Suprapubic skin (tissue), 4 donors: ENCODE data around the gene TAB3. TPM values are rescaled to one million over a fixed set of nuclear protein-coding genes. Genes with fewer than 3 reads are reported as not detected.

Experiments
- DNase-seq, 2 donors: peaks; one replicate each; pipeline ENCODE4 v3.0.0-alpha.2; 2019; ENCODE audit warnings: low spot score in 2 of 2
- H3K27ac ChIP-seq: fragments of 200-600 bp; sonication (generic); one replicate; pipeline ENCODE4 v1.5.1; 2019
- H3K27me3 ChIP-seq: fragments of 200-600 bp; sonication (generic); one replicate; pipeline ENCODE4 v1.5.1; 2019
- H3K36me3 ChIP-seq: fragments of 200-600 bp; sonication (generic); one replicate; pipeline ENCODE4 v1.5.1; 2019
- H3K4me1 ChIP-seq: fragments of 200-600 bp; sonication (generic); one replicate; pipeline ENCODE4 v1.5.1; 2019
- H3K4me3 ChIP-seq: fragments of 200-600 bp; sonication (generic); one replicate; pipeline ENCODE4 v1.5.1; 2019; ENCODE audit warnings: mild to moderate bottlenecking
- H3K9me3 ChIP-seq: fragments of 200-600 bp; sonication (generic); one replicate; pipeline ENCODE4 v1.5.1; 2019
- EP300 ChIP-seq: sonication (generic); formaldehyde crosslinking; IDR thresholded peaks from one replicate; pipeline ENCODE4 v1.6.1; 2017; ENCODE audit warnings: antibody characterized with exemption
- POLR2A ChIP-seq, 2 donors: fragments of 450-650 bp; IDR thresholded peaks; one replicate each; pipeline ENCODE4 v1.6.1; 2017; ENCODE audit warnings: antibody characterized with exemption in 2 of 2, mild to moderate bottlenecking in 2 of 2, moderate library complexity in 2 of 2
- POLR2AphosphoS5 ChIP-seq, 3 donors: sonication (generic); formaldehyde crosslinking; IDR thresholded peaks; one replicate each; pipeline ENCODE4 v1.6.1; 2017; ENCODE audit warnings: antibody characterized with exemption in 3 of 3
- WGBS: methylation state at CpG from one replicate; pipeline ENCODE4 v1.1.5; 2018; 5-methylcytosine and 5-hydroxymethylcytosine counted together
- total RNA-seq, 4 donors: library from RNA; depleted of rRNA; stranded (reverse); fragments of >200 nt; gene quantifications; one replicate each; pipeline ENCODE4 v1.1.0, GENCODE V29; 2016
- TF ChIP-seq, protein P1 (sequence below), 2 donors: fragments of 200-600 bp in 1 of 2; fragments of 450-650 bp in 1 of 2; sonication (generic) in 1 of 2; IDR thresholded peaks; one replicate each; pipeline ENCODE4 v1.5.1; 2016 to 2019; ENCODE audit warnings: antibody characterized with exemption in 2 of 2, mild to moderate bottlenecking in 1 of 2, moderate library complexity in 1 of 2

TAB3 gene, protein sequence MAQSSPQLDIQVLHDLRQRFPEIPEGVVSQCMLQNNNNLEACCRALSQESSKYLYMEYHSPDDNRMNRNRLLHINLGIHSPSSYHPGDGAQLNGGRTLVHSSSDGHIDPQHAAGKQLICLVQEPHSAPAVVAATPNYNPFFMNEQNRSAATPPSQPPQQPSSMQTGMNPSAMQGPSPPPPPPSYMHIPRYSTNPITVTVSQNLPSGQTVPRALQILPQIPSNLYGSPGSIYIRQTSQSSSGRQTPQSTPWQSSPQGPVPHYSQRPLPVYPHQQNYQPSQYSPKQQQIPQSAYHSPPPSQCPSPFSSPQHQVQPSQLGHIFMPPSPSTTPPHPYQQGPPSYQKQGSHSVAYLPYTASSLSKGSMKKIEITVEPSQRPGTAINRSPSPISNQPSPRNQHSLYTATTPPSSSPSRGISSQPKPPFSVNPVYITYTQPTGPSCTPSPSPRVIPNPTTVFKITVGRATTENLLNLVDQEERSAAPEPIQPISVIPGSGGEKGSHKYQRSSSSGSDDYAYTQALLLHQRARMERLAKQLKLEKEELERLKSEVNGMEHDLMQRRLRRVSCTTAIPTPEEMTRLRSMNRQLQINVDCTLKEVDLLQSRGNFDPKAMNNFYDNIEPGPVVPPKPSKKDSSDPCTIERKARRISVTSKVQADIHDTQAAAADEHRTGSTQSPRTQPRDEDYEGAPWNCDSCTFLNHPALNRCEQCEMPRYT
- 10 to 100 TPM; 23.2 to 41.9 (median 26.8) TPM for total RNA-seq

DNA sequence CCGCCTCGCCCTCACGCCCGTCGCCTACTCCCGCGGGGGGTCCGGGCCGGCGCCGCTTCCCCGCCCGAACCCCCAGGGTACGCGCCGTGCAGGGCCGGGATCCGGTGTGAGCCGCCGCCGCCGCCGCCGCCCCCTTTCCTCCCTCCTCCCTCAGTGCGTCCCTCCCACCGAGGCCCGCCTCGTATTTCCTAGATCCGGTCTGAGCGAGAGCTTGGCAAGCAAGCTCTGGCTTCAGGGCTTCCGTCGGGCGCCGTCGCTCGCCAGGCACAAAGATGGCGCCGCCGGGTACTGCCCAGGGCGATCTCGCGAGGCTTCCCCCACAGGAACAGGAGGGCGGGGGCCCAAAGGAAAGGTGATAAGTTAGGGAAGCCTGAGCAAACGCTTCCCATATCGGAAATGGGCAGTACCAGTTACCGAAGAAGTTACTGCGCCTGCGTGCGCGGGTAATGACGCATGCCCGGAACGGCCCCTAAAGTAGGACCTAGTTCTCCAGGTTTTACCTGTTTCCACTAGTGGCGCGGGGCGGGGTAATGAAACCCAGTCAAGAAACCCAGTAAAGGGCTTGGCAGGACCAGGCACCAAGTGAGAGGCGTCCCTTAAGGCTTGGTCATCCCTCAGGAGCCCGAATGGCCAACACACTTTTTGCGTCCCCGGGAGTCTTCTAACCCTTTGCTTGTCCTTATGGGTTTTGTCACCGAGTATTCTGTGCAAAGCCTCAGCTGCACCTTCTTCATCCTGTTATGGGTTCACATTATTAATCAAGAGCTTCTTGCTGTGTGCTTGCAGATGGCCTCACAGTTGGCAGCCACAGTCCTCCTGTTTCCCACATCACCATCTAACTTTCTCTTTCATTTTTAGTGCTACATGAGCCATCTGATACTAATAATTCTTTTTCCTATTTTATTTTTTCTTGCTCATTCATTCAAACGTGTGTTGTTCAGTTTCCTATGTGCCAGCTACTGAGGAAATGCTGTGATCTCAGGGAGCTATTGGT, at the start of gene TAB3:
Gene TAB3, minus strand, starts transcription at position 108 of the 994 bp plus-strand sequence. CDS start 29,666 bp downstream, outside the sequence.
- Histone ChIP-seq H3K27ac (peak within 1 kb of the TSS; percentile 86), H3K4me3 (peak within 1 kb of the TSS; percentile 80), H3K4me1 (peaks cover 8% of the 10 kb centered on the region), H3K27me3 (no peaks in the 10 kb centered on the region), H3K9me3 (no peaks in the 10 kb centered on the region), H3K36me3 (no peaks in the 10 kb centered on the region)
- DNase-seq: peak; percentile 94 to 96
- TF ChIP-seq POLR2AphosphoS5 (IDR thresholded peaks at IDR 0.05) (peak in 2 of 3 donors; percentile 41 to 62), EP300 (no peak), POLR2A (IDR thresholded peaks at IDR 0.05) (peak in 1 of 2 donors; percentile 29)
- TF ChIP-seq, protein P1, sequence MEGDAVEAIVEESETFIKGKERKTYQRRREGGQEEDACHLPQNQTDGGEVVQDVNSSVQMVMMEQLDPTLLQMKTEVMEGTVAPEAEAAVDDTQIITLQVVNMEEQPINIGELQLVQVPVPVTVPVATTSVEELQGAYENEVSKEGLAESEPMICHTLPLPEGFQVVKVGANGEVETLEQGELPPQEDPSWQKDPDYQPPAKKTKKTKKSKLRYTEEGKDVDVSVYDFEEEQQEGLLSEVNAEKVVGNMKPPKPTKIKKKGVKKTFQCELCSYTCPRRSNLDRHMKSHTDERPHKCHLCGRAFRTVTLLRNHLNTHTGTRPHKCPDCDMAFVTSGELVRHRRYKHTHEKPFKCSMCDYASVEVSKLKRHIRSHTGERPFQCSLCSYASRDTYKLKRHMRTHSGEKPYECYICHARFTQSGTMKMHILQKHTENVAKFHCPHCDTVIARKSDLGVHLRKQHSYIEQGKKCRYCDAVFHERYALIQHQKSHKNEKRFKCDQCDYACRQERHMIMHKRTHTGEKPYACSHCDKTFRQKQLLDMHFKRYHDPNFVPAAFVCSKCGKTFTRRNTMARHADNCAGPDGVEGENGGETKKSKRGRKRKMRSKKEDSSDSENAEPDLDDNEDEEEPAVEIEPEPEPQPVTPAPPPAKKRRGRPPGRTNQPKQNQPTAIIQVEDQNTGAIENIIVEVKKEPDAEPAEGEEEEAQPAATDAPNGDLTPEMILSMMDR (IDR thresholded peaks at IDR 0.05): no peak
- 33% methylated on average over 31 of the region's 62 CpGs for WGBS

DNA sequence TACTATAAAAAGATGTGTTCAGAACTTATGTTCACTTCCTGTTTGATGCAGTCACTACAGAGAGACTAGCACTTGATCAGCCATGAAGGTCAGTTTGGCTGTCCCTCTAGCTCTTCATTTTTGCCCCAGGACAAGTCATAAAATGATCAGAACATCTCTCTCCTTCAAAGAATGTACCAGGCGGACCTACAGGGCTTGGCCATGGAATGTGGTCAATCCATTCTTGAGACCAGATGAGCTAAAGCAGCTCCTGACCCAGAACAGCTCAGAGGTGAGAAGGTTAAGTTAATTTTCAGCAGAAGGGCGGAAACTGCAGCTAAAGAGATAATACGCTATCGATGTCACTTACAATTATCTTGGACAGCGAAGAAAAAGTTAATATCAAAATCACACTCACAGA, 49.2 kb upstream of the TAB3 start:
- Histone ChIP-seq H3K36me3 (no peaks in the 10 kb centered on the region), H3K27ac (no peak overlapping the region), H3K27me3 (no peaks in the 10 kb centered on the region), H3K4me3 (no peak overlapping the region), H3K9me3 (no peaks in the 10 kb centered on the region), H3K4me1 (no peaks in the 10 kb centered on the region)
- DNase-seq: no peak
- 89% methylated on average over 5 of the region's 5 CpGs for WGBS
- TF ChIP-seq, protein P1 (IDR thresholded peaks at IDR 0.05): no peak
- TF ChIP-seq POLR2A (IDR thresholded peaks at IDR 0.05) (no peak), EP300 (no peak), POLR2AphosphoS5 (IDR thresholded peaks at IDR 0.05) (no peak)

DNA sequence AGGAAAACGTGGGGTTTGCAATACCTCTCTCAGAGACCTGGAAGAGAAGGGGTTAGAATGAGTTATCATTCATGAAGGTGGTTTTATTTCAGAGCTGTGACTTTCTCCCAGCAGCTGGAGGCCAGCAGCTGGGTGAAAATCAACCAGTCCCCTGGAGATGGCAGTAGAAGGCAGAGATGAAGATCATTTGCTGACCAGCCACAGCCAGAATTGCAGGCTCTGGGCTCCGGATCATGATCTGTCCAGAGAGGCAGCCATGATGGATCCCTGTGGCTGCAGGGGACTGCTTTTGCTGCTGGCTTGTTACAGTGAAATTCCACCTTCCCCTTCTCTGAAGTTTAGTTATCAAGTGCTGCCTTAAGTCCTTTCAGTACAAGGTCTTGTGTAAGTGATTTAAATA, 46.9 kb upstream of the TAB3 start:
- no peak for DNase-seq
- no peak overlapping the region for H3K4me3 ChIP-seq
- WGBS: 18% methylated on average over 2 of the region's 2 CpGs

DNA sequence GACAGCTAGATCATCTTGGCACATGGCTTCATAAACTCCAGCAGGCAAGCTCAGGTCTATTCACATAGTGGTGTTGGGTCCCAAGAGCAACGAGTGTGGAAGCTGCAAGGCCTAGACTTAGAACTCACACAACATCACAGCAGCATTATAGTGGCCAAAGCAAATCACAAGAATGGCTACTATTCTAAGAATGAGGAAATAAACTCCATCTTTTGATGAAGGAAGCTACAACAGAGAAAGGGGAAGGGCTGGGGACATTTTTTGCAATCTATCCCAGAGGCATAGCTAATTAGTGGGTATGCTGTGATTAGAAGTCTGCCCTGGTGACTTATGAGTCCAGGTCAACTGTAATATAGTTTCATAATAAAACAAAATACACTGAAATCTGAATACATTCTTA, 42.9 kb upstream of the TAB3 start:
- Histone ChIP-seq H3K27ac (no peak overlapping the region), H3K36me3 (no peaks in the 10 kb centered on the region), H3K4me1 (no peaks in the 10 kb centered on the region), H3K4me3 (no peak overlapping the region), H3K27me3 (no peaks in the 10 kb centered on the region), H3K9me3 (no peaks in the 10 kb centered on the region)
- WGBS: 77% methylated on average over 1 of the region's 1 CpG
- no peak for DNase-seq
- TF ChIP-seq EP300 (no peak), POLR2AphosphoS5 (IDR thresholded peaks at IDR 0.05) (no peak), POLR2A (IDR thresholded peaks at IDR 0.05) (no peak)
- TF ChIP-seq, protein P1 (IDR thresholded peaks at IDR 0.05): no peak

More for the DNA sequence above, 46.9 kb upstream of the TAB3 start:
- H3K9me3 ChIP-seq: no peaks in the 10 kb centered on the region
- H3K4me1 ChIP-seq: no peaks in the 10 kb centered on the region
- H3K36me3 ChIP-seq: no peaks in the 10 kb centered on the region
- no peak overlapping the region for H3K27ac ChIP-seq
- H3K27me3 ChIP-seq: no peaks in the 10 kb centered on the region
- no peak for TF ChIP-seq POLR2A (IDR thresholded peaks at IDR 0.05)
- TF ChIP-seq POLR2AphosphoS5 (IDR thresholded peaks at IDR 0.05): no peak
- TF ChIP-seq, protein P1 (IDR thresholded peaks at IDR 0.05): no peak
- no peak for TF ChIP-seq EP300
